ENCODE measurements around the gene ZNF174. TPM values are rescaled to one million over a fixed set of nuclear protein-coding genes. Genes with fewer than 3 reads are reported as not detected.

Gene ZNF174
- total RNA-seq, 1 experiment from 2014 or later, result 8.2 TPM

DNA sequence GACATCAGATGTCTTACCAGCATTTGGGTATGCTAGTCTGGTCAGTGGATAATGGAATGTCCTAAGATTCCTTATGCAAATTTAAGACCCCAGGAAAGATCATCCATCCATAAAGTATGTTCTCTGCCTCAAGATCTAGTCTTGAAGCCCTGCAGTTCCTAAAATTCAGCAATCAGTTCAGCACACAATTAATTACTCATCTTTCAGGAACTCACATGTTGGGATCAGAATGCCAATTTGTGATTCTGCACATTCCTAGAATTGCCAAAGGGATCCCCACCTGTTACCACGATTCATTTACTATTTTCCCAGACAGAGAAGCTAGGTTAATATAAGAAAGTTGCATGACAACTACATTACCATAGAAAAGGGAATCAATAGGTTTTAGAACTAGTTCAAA, 42.1 kb upstream of the ZNF174 start:
- no peak overlapping the region for H3K27ac ChIP-seq (ENCODE audit: low read depth, low read length)
- H3K36me3 ChIP-seq (ENCODE audit: control insufficient read depth in 1 of 2, insufficient read depth in 2 of 2, low read length in 2 of 2), result no peaks in the 10 kb centered on the region
- no peaks in the 10 kb centered on the region for H4K20me1 ChIP-seq (ENCODE audit: insufficient read depth)
- no peaks in the 10 kb centered on the region for H3K9me3 ChIP-seq (ENCODE audit: control insufficient read depth in 1 of 2, insufficient read depth in 1 of 2, low read depth in 1 of 2, low read length in 2 of 2)
- H3K4me2 ChIP-seq (ENCODE audit: low read length), result no peak overlapping the region
- TF ChIP-seq RAD21 (IDR thresholded peaks at IDR 0.05; ENCODE audit: low read depth), result no peak
- no peak for TF ChIP-seq EZH2phosphoT487 (IDR thresholded peaks at IDR 0.05; ENCODE audit: borderline replicate concordance)
- TF ChIP-seq POLR2AphosphoS5 (IDR thresholded peaks at IDR 0.05; ENCODE audit: low read depth, low read length), result no peak
- TF ChIP-seq CBX3 (IDR thresholded peaks at IDR 0.05; ENCODE audit: low read depth), result no peak
- no peak for TF ChIP-seq EZH2 (IDR thresholded peaks at IDR 0.05)
- TF ChIP-seq, protein P1, sequence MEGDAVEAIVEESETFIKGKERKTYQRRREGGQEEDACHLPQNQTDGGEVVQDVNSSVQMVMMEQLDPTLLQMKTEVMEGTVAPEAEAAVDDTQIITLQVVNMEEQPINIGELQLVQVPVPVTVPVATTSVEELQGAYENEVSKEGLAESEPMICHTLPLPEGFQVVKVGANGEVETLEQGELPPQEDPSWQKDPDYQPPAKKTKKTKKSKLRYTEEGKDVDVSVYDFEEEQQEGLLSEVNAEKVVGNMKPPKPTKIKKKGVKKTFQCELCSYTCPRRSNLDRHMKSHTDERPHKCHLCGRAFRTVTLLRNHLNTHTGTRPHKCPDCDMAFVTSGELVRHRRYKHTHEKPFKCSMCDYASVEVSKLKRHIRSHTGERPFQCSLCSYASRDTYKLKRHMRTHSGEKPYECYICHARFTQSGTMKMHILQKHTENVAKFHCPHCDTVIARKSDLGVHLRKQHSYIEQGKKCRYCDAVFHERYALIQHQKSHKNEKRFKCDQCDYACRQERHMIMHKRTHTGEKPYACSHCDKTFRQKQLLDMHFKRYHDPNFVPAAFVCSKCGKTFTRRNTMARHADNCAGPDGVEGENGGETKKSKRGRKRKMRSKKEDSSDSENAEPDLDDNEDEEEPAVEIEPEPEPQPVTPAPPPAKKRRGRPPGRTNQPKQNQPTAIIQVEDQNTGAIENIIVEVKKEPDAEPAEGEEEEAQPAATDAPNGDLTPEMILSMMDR (IDR thresholded peaks at IDR 0.05 in 2 of 3, conservative IDR thresholded peaks at IDR 0.05 in 1 of 3; ENCODE audit: borderline replicate concordance in 1 of 3, insufficient read depth in 1 of 3, low read depth in 2 of 3, low read length in 2 of 3), result no peak
- TF ChIP-seq YY1 (IDR thresholded peaks at IDR 0.05; ENCODE audit: extremely low read depth, insufficient replicate concordance, low read depth, low read length), result no peak
- no peak for TF ChIP-seq EGR1 (IDR thresholded peaks at IDR 0.05; ENCODE audit: low read depth)
- no peak for TF ChIP-seq ZNF274 (IDR thresholded peaks at IDR 0.05; ENCODE audit: low read depth, low read length)
- no peak for TF ChIP-seq TCF7L2 (IDR thresholded peaks at IDR 0.05; ENCODE audit: borderline replicate concordance, extremely low read depth, insufficient read depth, insufficient read length)
- TF ChIP-seq JUND (IDR thresholded peaks at IDR 0.05), result no peak
- TF ChIP-seq FOSL1 (IDR thresholded peaks at IDR 0.05; ENCODE audit: low read depth), result no peak
- RAD21 ChIA-PET (ENCODE audit: low non-redundant PET in 1 of 2, low total read pairs in 2 of 2, uncharacterized antibody in 2 of 2, unreplicated experiment in 2 of 2), result no interaction called here
- no peak overlapping the region for H3K9ac ChIP-seq (ENCODE audit: low read length)
- intact Hi-C loops (cut with micrococcal nuclease), result no loop called here
- CTCF ChIA-PET, result no interaction called here
- BruUV-seq (replicated peaks), result no TSS peak
- ATAC-seq (no peak), DNase-seq (ENCODE audit: low read depth, low spot score) (no peak)
- no peak overlapping the region for H3K4me3 ChIP-seq (replicated peaks in 1 of 2; ENCODE audit: low read depth in 1 of 2, low read length in 2 of 2)
- H3K4me1 ChIP-seq (ENCODE audit: control insufficient read depth in 1 of 2, insufficient read depth in 2 of 2, low read length in 2 of 2), result no peaks in the 10 kb centered on the region
- no peaks in the 10 kb centered on the region for H3K9me2 ChIP-seq (ENCODE audit: insufficient read depth)
- no peak overlapping the region for H2AFZ ChIP-seq (ENCODE audit: low read depth, low read length, poor library complexity, severe bottlenecking)
- no peaks in the 10 kb centered on the region for H3K27me3 ChIP-seq (ENCODE audit: insufficient read depth, low read length)
- H3K79me2 ChIP-seq (ENCODE audit: insufficient read depth, low read length), result no peaks in the 10 kb centered on the region
- POLR2A ChIA-PET, result no interaction called here
